ENCODE data around the gene AIF1.

DNA sequence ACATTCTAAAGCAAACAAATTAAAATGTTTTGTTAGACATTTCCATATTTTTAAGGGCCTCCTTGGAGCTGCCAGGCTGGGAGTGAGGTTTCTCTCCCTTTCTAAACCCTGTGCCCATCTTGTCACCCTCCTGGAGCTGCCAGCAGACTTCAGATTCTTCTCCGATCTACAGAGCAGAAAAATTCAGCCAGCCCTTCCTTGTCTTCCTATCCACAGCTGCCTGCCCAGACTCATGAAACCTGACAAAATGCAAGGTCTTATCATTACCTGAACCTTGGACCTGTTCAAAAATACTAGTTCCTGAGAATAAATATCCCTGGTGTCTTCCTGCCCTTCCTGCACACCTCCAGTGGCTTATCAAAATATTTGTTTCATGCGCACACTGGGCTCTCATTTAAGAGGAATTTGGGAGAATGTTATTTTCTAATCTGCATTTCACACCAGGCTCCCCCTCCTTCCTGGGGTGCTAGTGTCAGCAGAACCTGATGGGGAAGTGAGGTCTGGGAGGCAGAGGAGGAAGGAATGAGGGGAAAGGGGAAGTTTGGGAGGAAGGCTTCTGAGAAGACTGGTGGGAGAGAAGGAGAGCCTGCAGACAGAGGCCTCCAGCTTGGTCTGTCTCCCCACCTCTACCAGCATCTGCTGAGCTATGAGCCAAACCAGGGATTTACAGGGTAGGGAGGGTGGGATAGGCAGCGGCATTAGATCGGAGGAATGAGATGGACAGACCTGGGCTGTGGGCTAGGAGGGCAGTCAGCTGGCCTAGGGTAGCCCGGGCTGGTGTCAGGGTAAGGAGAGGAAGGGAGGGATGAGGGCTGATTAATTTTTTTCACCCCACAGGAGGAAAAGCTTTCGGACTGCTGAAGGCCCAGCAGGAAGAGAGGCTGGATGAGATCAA, at the start of gene AIF1:
- TF ChIP-seq, protein P1, sequence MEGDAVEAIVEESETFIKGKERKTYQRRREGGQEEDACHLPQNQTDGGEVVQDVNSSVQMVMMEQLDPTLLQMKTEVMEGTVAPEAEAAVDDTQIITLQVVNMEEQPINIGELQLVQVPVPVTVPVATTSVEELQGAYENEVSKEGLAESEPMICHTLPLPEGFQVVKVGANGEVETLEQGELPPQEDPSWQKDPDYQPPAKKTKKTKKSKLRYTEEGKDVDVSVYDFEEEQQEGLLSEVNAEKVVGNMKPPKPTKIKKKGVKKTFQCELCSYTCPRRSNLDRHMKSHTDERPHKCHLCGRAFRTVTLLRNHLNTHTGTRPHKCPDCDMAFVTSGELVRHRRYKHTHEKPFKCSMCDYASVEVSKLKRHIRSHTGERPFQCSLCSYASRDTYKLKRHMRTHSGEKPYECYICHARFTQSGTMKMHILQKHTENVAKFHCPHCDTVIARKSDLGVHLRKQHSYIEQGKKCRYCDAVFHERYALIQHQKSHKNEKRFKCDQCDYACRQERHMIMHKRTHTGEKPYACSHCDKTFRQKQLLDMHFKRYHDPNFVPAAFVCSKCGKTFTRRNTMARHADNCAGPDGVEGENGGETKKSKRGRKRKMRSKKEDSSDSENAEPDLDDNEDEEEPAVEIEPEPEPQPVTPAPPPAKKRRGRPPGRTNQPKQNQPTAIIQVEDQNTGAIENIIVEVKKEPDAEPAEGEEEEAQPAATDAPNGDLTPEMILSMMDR (IDR thresholded peaks at IDR 0.05): no peak
- no peak for TF ChIP-seq POLR2A (IDR thresholded peaks at IDR 0.05)
